HEK293 (cell line): ENCODE results near the gene WDFY3.

Experiments
- SETDB1 ChIP-seq: IDR thresholded peaks from one replicate; pipeline ENCODE4 v1.6.1; 2017; ENCODE audit warnings: mild to moderate bottlenecking, low read length, moderate library complexity, mixed read lengths; ENCODE audit not compliant: insufficient read length
- YY1 ChIP-seq: fragments of 450-650 bp; formaldehyde crosslinking; IDR thresholded peaks from 2 replicates; pipeline ENCODE4 v1.5.1; 2018; ENCODE audit warnings: missing biosample characterization, missing genetic modification characterization
- ZBTB1 ChIP-seq: fragments of 450-650 bp; formaldehyde crosslinking; IDR thresholded peaks from 2 replicates; pipeline ENCODE4 v1.5.1; 2016; ENCODE audit warnings: missing biosample characterization, missing genetic modification characterization
- ZFP3 ChIP-seq: fragments of 450-650 bp; formaldehyde crosslinking; IDR thresholded peaks from 2 replicates; pipeline ENCODE4 v1.5.1; 2016; ENCODE audit warnings: low read depth, missing biosample characterization, missing genetic modification characterization
- ZFP37 ChIP-seq: fragments of 450-650 bp; formaldehyde crosslinking; IDR thresholded peaks from 2 replicates; pipeline ENCODE4 v1.5.1; 2016; ENCODE audit warnings: missing biosample characterization, missing genetic modification characterization
- ZNF138 ChIP-seq: fragments of 450-650 bp; formaldehyde crosslinking; IDR thresholded peaks from 2 replicates; pipeline ENCODE4 v1.5.1; 2016; ENCODE audit warnings: missing biosample characterization, missing genetic modification characterization, borderline replicate concordance
- ZNF302 ChIP-seq: fragments of 450-650 bp; formaldehyde crosslinking; IDR thresholded peaks from 2 replicates; pipeline ENCODE4 v1.5.1; 2016; ENCODE audit warnings: missing biosample characterization, missing genetic modification characterization, low read depth
- ZNF529 ChIP-seq: fragments of 450-650 bp; formaldehyde crosslinking; IDR thresholded peaks from 2 replicates; pipeline ENCODE4 v1.5.1; 2017; ENCODE audit warnings: missing genetic modification characterization, missing biosample characterization; ENCODE audit not compliant: insufficient replicate concordance
- ZNF555 ChIP-seq: fragments of 450-650 bp; formaldehyde crosslinking; conservative IDR thresholded peaks from 2 replicates; pipeline ENCODE4 v1.5.1; 2017; ENCODE audit warnings: missing biosample characterization, mild to moderate bottlenecking, missing genetic modification characterization, inconsistent platforms
- TF ChIP-seq, protein P1 (sequence below): fragments of 450-650 bp; formaldehyde crosslinking; IDR thresholded peaks from 2 replicates; pipeline ENCODE4 v1.5.1; 2016; ENCODE audit warnings: missing biosample characterization, missing genetic modification characterization
- TF ChIP-seq, protein P2 (sequence below): IDR thresholded peaks from 2 replicates; pipeline ENCODE4 v1.6.1; 2011; ENCODE audit warnings: mild to moderate bottlenecking, low read depth, low read length, borderline replicate concordance
- TF ChIP-seq, protein P3 (sequence below): fragments of 450-650 bp; formaldehyde crosslinking; IDR thresholded peaks from 2 replicates; pipeline ENCODE4 v1.5.1; 2016; ENCODE audit warnings: missing biosample characterization, missing genetic modification characterization
- TF ChIP-seq, protein P4 (sequence below): fragments of 450-650 bp; formaldehyde crosslinking; IDR thresholded peaks from 2 replicates; pipeline ENCODE4 v1.5.1; 2016; ENCODE audit warnings: missing biosample characterization, missing genetic modification characterization

DNA sequence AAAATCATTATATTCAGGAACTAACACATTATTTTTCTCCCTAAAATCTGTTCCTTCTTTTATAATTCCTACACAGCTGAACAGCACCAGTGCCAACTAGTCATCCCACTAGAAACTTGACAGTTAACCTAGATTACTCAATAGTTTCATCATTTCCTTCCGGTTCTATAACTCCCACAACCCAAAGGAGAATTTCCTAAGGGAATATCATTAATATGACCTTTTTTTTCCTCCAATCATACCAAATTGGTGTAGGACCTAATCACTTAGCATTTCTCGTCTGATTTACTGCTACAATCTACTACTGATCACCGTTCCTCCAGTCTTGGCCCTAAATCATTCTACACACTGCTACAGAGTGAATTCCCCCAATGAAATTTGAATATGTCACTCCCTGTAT lies 45.9 kb downstream of the WDFY3 start:
- TF ChIP-seq ZNF302 (tag by site-specific recombination) (no peak), ZFP3 (tag by site-specific recombination) (no peak), ZFP37 (tag by site-specific recombination) (no peak), YY1 (tag by site-specific recombination) (no peak), ZNF555 (tag by site-specific recombination) (no peak), ZNF138 (no peak), ZNF529 (tag by site-specific recombination) (no peak), ZBTB1 (tag by site-specific recombination) (no peak), SETDB1 (no peak)
- TF ChIP-seq, protein P1, sequence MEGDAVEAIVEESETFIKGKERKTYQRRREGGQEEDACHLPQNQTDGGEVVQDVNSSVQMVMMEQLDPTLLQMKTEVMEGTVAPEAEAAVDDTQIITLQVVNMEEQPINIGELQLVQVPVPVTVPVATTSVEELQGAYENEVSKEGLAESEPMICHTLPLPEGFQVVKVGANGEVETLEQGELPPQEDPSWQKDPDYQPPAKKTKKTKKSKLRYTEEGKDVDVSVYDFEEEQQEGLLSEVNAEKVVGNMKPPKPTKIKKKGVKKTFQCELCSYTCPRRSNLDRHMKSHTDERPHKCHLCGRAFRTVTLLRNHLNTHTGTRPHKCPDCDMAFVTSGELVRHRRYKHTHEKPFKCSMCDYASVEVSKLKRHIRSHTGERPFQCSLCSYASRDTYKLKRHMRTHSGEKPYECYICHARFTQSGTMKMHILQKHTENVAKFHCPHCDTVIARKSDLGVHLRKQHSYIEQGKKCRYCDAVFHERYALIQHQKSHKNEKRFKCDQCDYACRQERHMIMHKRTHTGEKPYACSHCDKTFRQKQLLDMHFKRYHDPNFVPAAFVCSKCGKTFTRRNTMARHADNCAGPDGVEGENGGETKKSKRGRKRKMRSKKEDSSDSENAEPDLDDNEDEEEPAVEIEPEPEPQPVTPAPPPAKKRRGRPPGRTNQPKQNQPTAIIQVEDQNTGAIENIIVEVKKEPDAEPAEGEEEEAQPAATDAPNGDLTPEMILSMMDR = no peak
- TF ChIP-seq, protein P2, sequence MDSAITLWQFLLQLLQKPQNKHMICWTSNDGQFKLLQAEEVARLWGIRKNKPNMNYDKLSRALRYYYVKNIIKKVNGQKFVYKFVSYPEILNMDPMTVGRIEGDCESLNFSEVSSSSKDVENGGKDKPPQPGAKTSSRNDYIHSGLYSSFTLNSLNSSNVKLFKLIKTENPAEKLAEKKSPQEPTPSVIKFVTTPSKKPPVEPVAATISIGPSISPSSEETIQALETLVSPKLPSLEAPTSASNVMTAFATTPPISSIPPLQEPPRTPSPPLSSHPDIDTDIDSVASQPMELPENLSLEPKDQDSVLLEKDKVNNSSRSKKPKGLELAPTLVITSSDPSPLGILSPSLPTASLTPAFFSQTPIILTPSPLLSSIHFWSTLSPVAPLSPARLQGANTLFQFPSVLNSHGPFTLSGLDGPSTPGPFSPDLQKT = no peak
- TF ChIP-seq, protein P3, sequence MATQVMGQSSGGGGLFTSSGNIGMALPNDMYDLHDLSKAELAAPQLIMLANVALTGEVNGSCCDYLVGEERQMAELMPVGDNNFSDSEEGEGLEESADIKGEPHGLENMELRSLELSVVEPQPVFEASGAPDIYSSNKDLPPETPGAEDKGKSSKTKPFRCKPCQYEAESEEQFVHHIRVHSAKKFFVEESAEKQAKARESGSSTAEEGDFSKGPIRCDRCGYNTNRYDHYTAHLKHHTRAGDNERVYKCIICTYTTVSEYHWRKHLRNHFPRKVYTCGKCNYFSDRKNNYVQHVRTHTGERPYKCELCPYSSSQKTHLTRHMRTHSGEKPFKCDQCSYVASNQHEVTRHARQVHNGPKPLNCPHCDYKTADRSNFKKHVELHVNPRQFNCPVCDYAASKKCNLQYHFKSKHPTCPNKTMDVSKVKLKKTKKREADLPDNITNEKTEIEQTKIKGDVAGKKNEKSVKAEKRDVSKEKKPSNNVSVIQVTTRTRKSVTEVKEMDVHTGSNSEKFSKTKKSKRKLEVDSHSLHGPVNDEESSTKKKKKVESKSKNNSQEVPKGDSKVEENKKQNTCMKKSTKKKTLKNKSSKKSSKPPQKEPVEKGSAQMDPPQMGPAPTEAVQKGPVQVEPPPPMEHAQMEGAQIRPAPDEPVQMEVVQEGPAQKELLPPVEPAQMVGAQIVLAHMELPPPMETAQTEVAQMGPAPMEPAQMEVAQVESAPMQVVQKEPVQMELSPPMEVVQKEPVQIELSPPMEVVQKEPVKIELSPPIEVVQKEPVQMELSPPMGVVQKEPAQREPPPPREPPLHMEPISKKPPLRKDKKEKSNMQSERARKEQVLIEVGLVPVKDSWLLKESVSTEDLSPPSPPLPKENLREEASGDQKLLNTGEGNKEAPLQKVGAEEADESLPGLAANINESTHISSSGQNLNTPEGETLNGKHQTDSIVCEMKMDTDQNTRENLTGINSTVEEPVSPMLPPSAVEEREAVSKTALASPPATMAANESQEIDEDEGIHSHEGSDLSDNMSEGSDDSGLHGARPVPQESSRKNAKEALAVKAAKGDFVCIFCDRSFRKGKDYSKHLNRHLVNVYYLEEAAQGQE (tag by site-specific recombination) = no peak
- TF ChIP-seq, protein P4, sequence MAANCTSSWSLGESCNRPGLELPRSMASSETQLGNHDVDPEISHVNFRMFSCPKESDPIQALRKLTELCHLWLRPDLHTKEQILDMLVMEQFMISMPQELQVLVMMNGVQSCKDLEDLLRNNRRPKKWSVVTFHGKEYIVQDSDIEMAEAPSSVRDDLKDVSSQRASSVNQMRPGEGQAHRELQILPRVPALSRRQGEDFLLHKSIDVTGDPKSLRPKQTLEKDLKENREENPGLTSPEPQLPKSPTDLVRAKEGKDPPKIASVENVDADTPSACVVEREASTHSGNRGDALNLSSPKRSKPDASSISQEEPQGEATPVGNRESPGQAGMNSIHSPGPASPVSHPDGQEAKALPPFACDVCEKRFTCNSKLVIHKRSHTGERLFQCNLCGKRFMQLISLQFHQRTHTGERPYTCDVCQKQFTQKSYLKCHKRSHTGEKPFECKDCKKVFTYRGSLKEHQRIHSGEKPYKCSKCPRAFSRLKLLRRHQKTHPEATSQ (tag by site-specific recombination) = no peak
